Gastrocnemius medialis (tissue), 4 donors: ENCODE results near the gene CCT3. TPM values are rescaled to one million over a fixed set of nuclear protein-coding genes. Genes with fewer than 3 reads are reported as not detected.

Experiments used
- ATAC-seq, 2 donors: fragments of 150-250 bp; one replicate each; pipeline ENCODE4 v1.9.1; 2016
- DNase-seq, 2 donors: peaks; one replicate each; pipeline ENCODE4 v3.0.0-alpha.2; 2019
- H3K27ac ChIP-seq, 4 donors: fragments of 200-600 bp; sonication (generic); 1 replicate in 1 of 4; 2 replicates in 3 of 4; pipeline ENCODE4 v1.5.1; 2016 to 2018; ENCODE audit warnings: mild to moderate bottlenecking in 2 of 4, moderate library complexity in 1 of 4
- H3K27me3 ChIP-seq, 3 donors: fragments of 200-600 bp; sonication (generic) in 2 of 3; 1 replicate in 1 of 3; 2 replicates in 2 of 3; pipeline versions ENCODE4 v1.5.1 to v1.6.0; 2016 to 2019; ENCODE audit warnings: mild to moderate bottlenecking in 1 of 3, moderate library complexity in 1 of 3
- H3K36me3 ChIP-seq, 2 donors: fragments of 200-600 bp; sonication (generic) in 1 of 2; one replicate each; pipeline ENCODE4 v1.5.1; 2017 to 2018
- H3K4me1 ChIP-seq, 2 donors: fragments of 200-600 bp; sonication (generic) in 1 of 2; one replicate each; pipeline ENCODE4 v1.5.1; 2016 to 2017; ENCODE audit warnings: mild to moderate bottlenecking in 2 of 2
- H3K4me3 ChIP-seq, 4 donors: fragments of 200-600 bp; sonication (generic) in 3 of 4; 1 replicate in 1 of 4; 2 replicates in 3 of 4; pipeline ENCODE4 v1.5.1; 2016 to 2019; ENCODE audit warnings: mild to moderate bottlenecking in 2 of 4
- H3K9me3 ChIP-seq, 3 donors: fragments of 200-600 bp; sonication (generic) in 2 of 3; 1 replicate in 1 of 3; 2 replicates in 2 of 3; pipeline ENCODE4 v1.5.1; 2016 to 2019
- CTCF ChIP-seq, 5 experiments: fragments of 450-650 bp in 3 of 5; fragments of 200-600 bp in 2 of 5; sonication (generic) in 2 of 5; IDR thresholded peaks in 4 of 5; conservative IDR thresholded peaks in 1 of 5; 1 replicate in 4 of 5; 2 replicates in 1 of 5; pipeline ENCODE4 v1.5.1; 2016 to 2019; ENCODE audit warnings: antibody characterized with exemption in 5 of 5, mild to moderate bottlenecking in 3 of 5, moderate library complexity in 3 of 5
- POLR2A ChIP-seq, 2 donors: fragments of 450-650 bp; IDR thresholded peaks; one replicate each; pipeline ENCODE4 v1.6.1; 2017; ENCODE audit warnings: antibody characterized with exemption in 2 of 2, mild to moderate bottlenecking in 2 of 2, moderate library complexity in 2 of 2
- in situ Hi-C, 4 donors: fragments of 200-750 bp; cut with MboI; loops; one replicate each; pipeline versions ENCODE4 v1.15.0 to v1.8.0; 2017; ENCODE audit warnings: low sequenced_read_pairs in 4 of 4
- intact Hi-C: fragments of 100-400 bp; cut with DNase I; formaldehyde crosslinking; loops from one replicate; pipeline ENCODE4 v1.15.1; 2023; ENCODE audit warnings: low total_unique reads
- total RNA-seq, 4 donors: library from RNA; depleted of rRNA; stranded (reverse); fragments of >200 nt; gene quantifications; one replicate each; pipeline versions ENCODE4 v1.1.0 to v1.2.3, GENCODE V29; 2016

CCT3 gene
- total RNA-seq, 4 donors from 2014 or later: 147 to 189 (median 180) TPM

DNA sequence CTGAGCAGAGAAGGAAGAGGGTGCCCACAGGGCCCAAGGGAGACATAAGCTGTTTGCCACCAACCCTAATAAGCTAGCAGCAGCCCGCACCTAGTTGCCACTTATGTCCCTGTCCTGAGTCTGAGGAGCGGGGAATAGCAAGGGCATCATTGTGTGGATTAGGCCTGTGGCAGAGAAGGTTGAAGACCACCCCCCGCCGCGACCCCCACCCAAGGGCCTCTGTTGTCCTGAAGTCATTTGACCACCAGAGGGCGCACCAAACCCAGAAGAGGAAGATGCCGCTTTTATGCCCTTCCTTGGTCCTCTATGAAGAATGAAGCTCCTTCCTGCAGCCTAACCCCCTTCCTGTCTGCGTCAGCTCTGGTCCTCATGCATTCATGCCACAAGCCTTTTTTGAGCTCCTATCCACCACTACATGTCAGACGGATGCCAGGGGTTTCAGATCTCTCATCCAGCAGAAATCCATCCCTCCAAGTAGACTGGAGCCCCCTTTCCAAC lies 47.5 kb upstream of the CCT3 start:
- TF ChIP-seq POLR2A (IDR thresholded peaks at IDR 0.05) (no peak), CTCF (IDR thresholded peaks at IDR 0.05 in 4 of 5, conservative IDR thresholded peaks at IDR 0.05 in 1 of 5) (peak; percentile 83 to 96 (median 93))
- Histone ChIP-seq H3K27ac (no peak overlapping the region), H3K27me3 (peaks cover 17 to 22% (median 20%) of the 10 kb centered on the region in 3 donors), H3K36me3 (no peaks in the 10 kb centered on the region), H3K4me3 (no peak overlapping the region), H3K9me3 (no peaks in the 10 kb centered on the region), H3K4me1 (no peaks in the 10 kb centered on the region)
- in situ Hi-C loops: loop anchor here (5.0 to 10.0 kb wide), 4 partner anchors 47 to 229 kb away; partner anchors contain the start of genes GPATCH4 (in 3 of the 4) and HAPLN2 (in 1 of the 4)
- peak in 1 of 2 donors; percentile 31 for DNase-seq
- intact Hi-C loops: loop anchor here (1.0 to 10.0 kb wide), 3 partner anchors 60 to 223 kb away; no protein-coding TSS in a partner anchor
- peak; percentile 73 for ATAC-seq

GRCh38 chr1:156384658-156385057 lies 46.6 kb upstream of the CCT3 start:
- in situ Hi-C loops: loop anchor here (5.0 to 10.0 kb wide), 4 partner anchors 48 to 230 kb away; partner anchors contain the start of genes GPATCH4 (in 3 of the 4) and HAPLN2 (in 1 of the 4)
- H3K27ac ChIP-seq: no peak overlapping the region
- no peak overlapping the region for H3K4me3 ChIP-seq
- H3K9me3 ChIP-seq: no peaks in the 10 kb centered on the region
- H3K4me1 ChIP-seq: no peaks in the 10 kb centered on the region
- no peak for DNase-seq
- no peak for ATAC-seq
- no peaks in the 10 kb centered on the region for H3K36me3 ChIP-seq
- TF ChIP-seq POLR2A (IDR thresholded peaks at IDR 0.05) (no peak), CTCF (IDR thresholded peaks at IDR 0.05 in 4 of 5, conservative IDR thresholded peaks at IDR 0.05 in 1 of 5) (no peak)
- H3K27me3 ChIP-seq: peaks cover 16 to 22% (median 17%) of the 10 kb centered on the region in 3 donors
- intact Hi-C loops: loop anchor here (1.0 to 10.0 kb wide), 3 partner anchors 61 to 224 kb away; no protein-coding TSS in a partner anchor

- in situ Hi-C loops: loop anchor here (10.0 kb wide), 2 partner anchors 221 to 231 kb away; partner anchors contain the start of genes GPATCH4 (in 3 of the 4) and HAPLN2 (in 1 of the 4)
These were observed 45.9 kb upstream of the CCT3 start for GRCh38 chr1:156384007-156384406.

GRCh38 chr1:156383023-156383422 lies 44.9 kb upstream of the CCT3 start:
- Histone ChIP-seq H3K4me3 (no peak overlapping the region), H3K27ac (no peak overlapping the region), H3K27me3 (peaks cover 4 to 10% (median 4%) of the 10 kb centered on the region in 3 donors), H3K9me3 (no peaks in the 10 kb centered on the region), H3K4me1 (no peaks in the 10 kb centered on the region), H3K36me3 (no peaks in the 10 kb centered on the region)
- ATAC-seq (peak in 1 of 2 donors; percentile 69), DNase-seq (peak in 1 of 2 donors; percentile 35)
- in situ Hi-C loops (loop anchor here (10.0 kb wide), 2 partner anchors 222 to 232 kb away; partner anchors contain the start of genes GPATCH4 (in 3 of the 4) and HAPLN2 (in 1 of the 4)), intact Hi-C loops (loop anchor here (10.0 kb wide), 1 partner anchor 162 kb away; no protein-coding TSS in a partner anchor)
- TF ChIP-seq POLR2A (IDR thresholded peaks at IDR 0.05) (no peak), CTCF (IDR thresholded peaks at IDR 0.05 in 4 of 5, conservative IDR thresholded peaks at IDR 0.05 in 1 of 5) (peak; percentile 43 to 71 (median 64))

More at GRCh38 chr1:156384007-156384406, 45.9 kb upstream of the CCT3 start:
- no peaks in the 10 kb centered on the region for H3K9me3 ChIP-seq
- ATAC-seq (no peak), DNase-seq (no peak)
- H3K4me1 ChIP-seq: no peaks in the 10 kb centered on the region
- TF ChIP-seq POLR2A (IDR thresholded peaks at IDR 0.05) (no peak), CTCF (IDR thresholded peaks at IDR 0.05 in 4 of 5, conservative IDR thresholded peaks at IDR 0.05 in 1 of 5) (no peak)
- intact Hi-C loops: loop anchor here (10.0 kb wide), 1 partner anchor 161 kb away; no protein-coding TSS in a partner anchor
- no peak overlapping the region for H3K4me3 ChIP-seq
- no peak overlapping the region for H3K27ac ChIP-seq
- H3K36me3 ChIP-seq: no peaks in the 10 kb centered on the region
- peaks cover 11 to 18% (median 11%) of the 10 kb centered on the region in 3 donors for H3K27me3 ChIP-seq
